Measurements from ENCODE around the gene OCSTAMP. TPM values are rescaled to one million over a fixed set of nuclear protein-coding genes. Genes with fewer than 3 reads are reported as not detected.

The OCSTAMP gene
- total RNA-seq, 2 donors from 2014 or later, result 0.12 TPM; not detected in 1

GRCh38 chr20:46582648-46583047 lies 32.2 kb upstream of the OCSTAMP start:
- no peaks in the 10 kb centered on the region for H3K36me3 Mint-ChIP-seq (ENCODE audit: insufficient read depth in 2 of 2)
- H3K27me3 Mint-ChIP-seq (ENCODE audit: low read depth), result peaks cover 22% of the 10 kb centered on the region
- no peaks in the 10 kb centered on the region for H3K9me3 Mint-ChIP-seq
- H3K27ac Mint-ChIP-seq, result no peak overlapping the region
- ATAC-seq (replicated peaks in 1 of 2), result no peak
- no peaks in the 10 kb centered on the region for H3K4me1 Mint-ChIP-seq (ENCODE audit: low read depth)
- no peak for DNase-seq
- H3K4me3 Mint-ChIP-seq, result no peak overlapping the region

GRCh38 chr20:46581391-46581790 lies 30.9 kb upstream of the OCSTAMP start:
- Mint-ChIP-seq H3K27me3 (ENCODE audit: low read depth) (peaks cover 22% of the 10 kb centered on the region), H3K4me1 (ENCODE audit: low read depth) (no peaks in the 10 kb centered on the region), H3K9me3 (no peaks in the 10 kb centered on the region), H3K36me3 (ENCODE audit: insufficient read depth in 2 of 2) (no peaks in the 10 kb centered on the region), H3K27ac (no peak overlapping the region), H3K4me3 (no peak overlapping the region)
- ATAC-seq (replicated peaks in 1 of 2), result no peak
- DNase-seq, result no peak

DNA sequence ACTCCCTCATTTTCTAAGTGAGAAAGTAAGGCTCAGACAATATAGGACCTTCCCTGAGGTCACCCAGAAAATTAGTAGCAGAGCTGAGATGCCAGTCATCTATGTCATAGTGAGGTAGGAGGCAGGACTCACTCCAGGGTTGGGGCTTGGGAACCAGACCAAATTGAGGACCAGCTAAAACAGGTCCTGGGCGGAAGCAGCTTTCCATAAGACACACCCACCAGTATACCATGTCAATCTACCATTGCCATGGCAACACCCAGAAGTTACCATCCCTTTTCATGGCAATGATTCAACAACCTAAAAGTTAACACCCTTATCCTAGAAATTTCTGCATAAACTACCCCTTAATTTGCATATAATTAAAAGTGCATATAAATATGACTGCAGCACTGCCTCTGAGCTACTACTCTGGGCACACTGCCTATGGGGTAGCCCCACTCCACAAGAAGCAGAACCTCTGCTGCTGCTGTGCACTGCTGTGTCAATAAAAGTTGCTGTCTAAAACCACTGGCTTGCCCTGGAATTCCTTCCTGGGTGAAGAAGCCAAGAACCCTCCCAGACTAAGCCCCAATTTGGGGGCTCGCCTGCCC lies 30.3 kb upstream of the OCSTAMP start:
- no peak for ATAC-seq (replicated peaks in 1 of 2)
- DNase-seq, result no peak
- H3K27ac Mint-ChIP-seq, result no peak overlapping the region
- H3K36me3 Mint-ChIP-seq (ENCODE audit: insufficient read depth in 2 of 2), result no peaks in the 10 kb centered on the region
- H3K9me3 Mint-ChIP-seq, result no peaks in the 10 kb centered on the region
- H3K4me1 Mint-ChIP-seq (ENCODE audit: low read depth), result no peaks in the 10 kb centered on the region
- no peak overlapping the region for H3K4me3 Mint-ChIP-seq
- peaks cover 23% of the 10 kb centered on the region for H3K27me3 Mint-ChIP-seq (ENCODE audit: low read depth)

- no peak overlapping the region for H3K4me3 Mint-ChIP-seq
- no peaks in the 10 kb centered on the region for H3K9me3 Mint-ChIP-seq
- H3K27me3 Mint-ChIP-seq (ENCODE audit: low read depth), result peaks cover 32% of the 10 kb centered on the region
- DNase-seq (no peak), ATAC-seq (replicated peaks in 1 of 2) (no peak)
- H3K36me3 Mint-ChIP-seq (ENCODE audit: insufficient read depth in 2 of 2), result no peaks in the 10 kb centered on the region
- no peaks in the 10 kb centered on the region for H3K4me1 Mint-ChIP-seq (ENCODE audit: low read depth)
- no peak overlapping the region for H3K27ac Mint-ChIP-seq
These were observed 28.3 kb upstream of the OCSTAMP start for GRCh38 chr20:46578745-46579144.

- ATAC-seq (replicated peaks in 1 of 2) (no peak), DNase-seq (no peak)
- Mint-ChIP-seq H3K4me3 (no peak overlapping the region), H3K27me3 (ENCODE audit: low read depth) (peaks cover 39% of the 10 kb centered on the region), H3K36me3 (ENCODE audit: insufficient read depth in 2 of 2) (no peaks in the 10 kb centered on the region), H3K9me3 (no peaks in the 10 kb centered on the region), H3K4me1 (ENCODE audit: low read depth) (no peaks in the 10 kb centered on the region), H3K27ac (no peak overlapping the region)
These were observed 26.4 kb upstream of the OCSTAMP start for GRCh38 chr20:46576774-46577395.

GRCh38 chr20:46575937-46576461 lies 25.5 kb upstream of the OCSTAMP start:
- ATAC-seq (replicated peaks in 1 of 2) (peak; percentile 72 to 76), DNase-seq (peak in 1 of 2 donors; percentile 25)
- Mint-ChIP-seq H3K36me3 (ENCODE audit: insufficient read depth in 2 of 2) (no peaks in the 10 kb centered on the region), H3K27ac (no peak overlapping the region), H3K27me3 (ENCODE audit: low read depth) (peaks cover 31% of the 10 kb centered on the region), H3K4me1 (ENCODE audit: low read depth) (no peaks in the 10 kb centered on the region), H3K9me3 (no peaks in the 10 kb centered on the region), H3K4me3 (no peak overlapping the region)

DNA sequence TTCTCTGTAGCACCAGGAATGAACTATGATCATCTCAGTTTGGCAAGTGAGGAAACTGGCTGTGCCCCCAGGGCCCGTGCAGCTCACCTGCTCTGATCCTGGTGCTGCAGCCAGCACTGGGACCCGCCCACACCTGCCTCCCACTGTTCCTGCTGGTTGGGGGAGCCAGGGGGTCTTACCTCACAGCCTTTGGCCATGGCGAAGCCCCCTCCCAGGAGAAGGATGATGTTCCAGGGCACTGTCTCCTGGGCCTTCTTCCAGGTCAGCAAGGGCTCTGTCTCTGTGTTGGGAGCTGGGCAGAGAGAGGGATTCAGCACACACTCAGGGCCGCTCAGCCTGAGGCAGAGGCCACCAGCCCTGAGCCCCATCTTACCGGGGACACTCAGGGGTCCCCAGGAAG lies 24.9 kb upstream of the OCSTAMP start:
- DNase-seq (no peak), ATAC-seq (replicated peaks in 1 of 2) (no peak)
- no peaks in the 10 kb centered on the region for H3K9me3 Mint-ChIP-seq
- H3K4me1 Mint-ChIP-seq (ENCODE audit: low read depth), result no peaks in the 10 kb centered on the region
- H3K4me3 Mint-ChIP-seq, result no peak overlapping the region
- H3K27ac Mint-ChIP-seq, result no peak overlapping the region
- H3K27me3 Mint-ChIP-seq (ENCODE audit: low read depth), result peaks cover 31% of the 10 kb centered on the region
- no peaks in the 10 kb centered on the region for H3K36me3 Mint-ChIP-seq (ENCODE audit: insufficient read depth in 2 of 2)

DNA sequence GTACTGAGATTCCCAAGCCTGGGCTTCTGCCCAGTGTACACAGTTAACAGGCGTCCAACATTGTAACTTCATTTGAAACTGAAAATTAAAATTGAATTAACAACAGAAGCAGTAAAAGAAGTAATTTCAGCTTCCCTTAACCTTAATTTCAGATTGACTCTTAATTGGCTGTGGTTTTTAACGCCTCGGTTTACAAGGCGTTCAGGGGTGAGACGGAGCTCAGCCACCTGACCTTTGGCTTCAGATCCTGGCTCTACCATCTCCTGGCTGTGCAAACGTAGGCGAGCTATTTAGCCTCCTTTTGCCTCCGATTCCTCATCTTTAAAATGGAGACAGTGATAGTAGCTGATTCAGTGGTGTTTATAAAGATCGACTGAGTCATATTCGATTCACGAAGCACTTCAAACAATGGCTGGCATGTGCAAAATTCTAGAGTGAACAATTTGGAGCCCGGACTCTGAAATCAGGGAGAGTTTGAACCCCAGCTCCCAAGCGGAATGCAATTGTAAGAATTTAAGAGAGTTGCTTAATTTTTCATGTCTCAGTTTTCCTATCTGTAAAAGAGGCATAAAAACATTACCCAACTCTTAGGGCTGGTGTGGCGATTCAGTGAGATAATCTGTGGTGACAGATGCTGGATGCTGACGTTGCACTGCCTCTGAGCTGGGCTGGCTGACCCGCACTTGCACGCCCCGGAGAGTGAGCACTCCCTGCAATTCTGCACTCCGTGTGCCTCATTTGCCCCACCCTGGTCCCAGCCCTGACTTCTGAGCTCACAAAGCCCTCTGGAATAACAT lies 23.5 kb upstream of the OCSTAMP start:
- no peak for ATAC-seq (replicated peaks in 1 of 2)
- Mint-ChIP-seq H3K27me3 (ENCODE audit: low read depth) (peaks cover 31% of the 10 kb centered on the region), H3K36me3 (ENCODE audit: insufficient read depth in 2 of 2) (no peaks in the 10 kb centered on the region), H3K4me1 (ENCODE audit: low read depth) (no peaks in the 10 kb centered on the region), H3K27ac (no peak overlapping the region), H3K4me3 (no peak overlapping the region), H3K9me3 (no peaks in the 10 kb centered on the region)
- no peak for DNase-seq

DNA sequence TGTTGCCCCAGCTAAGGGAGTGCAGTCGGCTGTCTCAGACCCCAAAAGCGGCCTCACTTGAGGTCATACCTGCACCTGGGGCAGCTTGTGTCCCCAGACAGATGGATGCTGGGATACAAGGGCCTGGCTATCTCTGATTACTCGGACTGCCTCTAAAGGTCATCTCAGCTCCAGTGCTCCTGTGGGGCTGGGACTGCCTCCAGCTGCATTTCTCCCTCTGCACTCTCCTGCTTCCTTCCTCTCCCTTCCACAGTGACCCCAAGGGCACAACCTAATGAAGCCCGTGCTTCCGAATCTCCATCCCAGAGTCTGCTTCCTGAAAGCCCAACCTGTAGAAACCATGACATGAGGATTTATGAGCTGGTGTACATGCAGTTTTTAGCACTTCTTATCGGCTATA lies 22.8 kb upstream of the OCSTAMP start:
- DNase-seq (no peak), ATAC-seq (replicated peaks in 1 of 2) (no peak)
- no peaks in the 10 kb centered on the region for H3K4me1 Mint-ChIP-seq (ENCODE audit: low read depth)
- H3K9me3 Mint-ChIP-seq, result no peaks in the 10 kb centered on the region
- no peak overlapping the region for H3K27ac Mint-ChIP-seq
- no peaks in the 10 kb centered on the region for H3K36me3 Mint-ChIP-seq (ENCODE audit: insufficient read depth in 2 of 2)
- peaks cover 23% of the 10 kb centered on the region for H3K27me3 Mint-ChIP-seq (ENCODE audit: low read depth)
- H3K4me3 Mint-ChIP-seq, result no peak overlapping the region

GRCh38 chr20:46572790-46573189 lies 22.3 kb upstream of the OCSTAMP start:
- Mint-ChIP-seq H3K27ac (no peak overlapping the region), H3K4me3 (no peak overlapping the region), H3K4me1 (ENCODE audit: low read depth) (no peaks in the 10 kb centered on the region), H3K36me3 (ENCODE audit: insufficient read depth in 2 of 2) (no peaks in the 10 kb centered on the region), H3K27me3 (ENCODE audit: low read depth) (peaks cover 23% of the 10 kb centered on the region), H3K9me3 (no peaks in the 10 kb centered on the region)
- no peak for ATAC-seq (replicated peaks in 1 of 2)
- DNase-seq, result no peak

DNA sequence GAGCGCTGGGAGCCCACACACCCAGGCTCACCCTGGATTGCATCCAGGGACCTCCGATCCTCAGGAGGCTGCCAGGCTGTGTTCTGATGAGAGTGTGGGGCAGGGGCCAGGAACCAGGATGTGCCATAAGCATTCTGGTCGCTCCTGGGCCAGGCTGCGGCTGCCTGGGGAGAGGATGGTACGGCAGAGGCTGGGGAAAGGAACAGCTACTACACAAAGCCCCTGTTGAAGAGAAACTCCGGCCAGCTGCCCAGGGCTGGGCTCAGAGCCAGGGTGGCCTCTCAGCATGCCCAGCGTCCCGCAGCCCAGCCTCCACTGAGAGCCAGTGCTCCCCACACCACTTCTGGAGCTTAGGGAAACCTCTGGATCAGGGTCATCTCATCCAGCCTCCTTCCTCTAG lies 21.7 kb upstream of the OCSTAMP start:
- Mint-ChIP-seq H3K36me3 (ENCODE audit: insufficient read depth in 2 of 2) (no peaks in the 10 kb centered on the region), H3K27me3 (ENCODE audit: low read depth) (peaks cover 28% of the 10 kb centered on the region), H3K9me3 (no peaks in the 10 kb centered on the region), H3K4me1 (ENCODE audit: low read depth) (no peaks in the 10 kb centered on the region), H3K27ac (no peak overlapping the region), H3K4me3 (no peak overlapping the region)
- DNase-seq, result no peak
- no peak for ATAC-seq (replicated peaks in 1 of 2)

GRCh38 chr20:46571418-46571817 lies 21.0 kb upstream of the OCSTAMP start:
- DNase-seq (no peak), ATAC-seq (replicated peaks in 1 of 2) (no peak)
- H3K4me1 Mint-ChIP-seq (ENCODE audit: low read depth), result no peaks in the 10 kb centered on the region
- no peak overlapping the region for H3K4me3 Mint-ChIP-seq
- peaks cover 28% of the 10 kb centered on the region for H3K27me3 Mint-ChIP-seq (ENCODE audit: low read depth)
- no peaks in the 10 kb centered on the region for H3K9me3 Mint-ChIP-seq
- H3K36me3 Mint-ChIP-seq (ENCODE audit: insufficient read depth in 2 of 2), result no peaks in the 10 kb centered on the region
- H3K27ac Mint-ChIP-seq, result no peak overlapping the region

- Mint-ChIP-seq H3K36me3 (ENCODE audit: insufficient read depth in 2 of 2) (no peaks in the 10 kb centered on the region), H3K27me3 (ENCODE audit: low read depth) (peaks cover 28% of the 10 kb centered on the region), H3K27ac (no peak overlapping the region), H3K4me3 (no peak overlapping the region), H3K4me1 (ENCODE audit: low read depth) (no peaks in the 10 kb centered on the region), H3K9me3 (no peaks in the 10 kb centered on the region)
- ATAC-seq (replicated peaks in 1 of 2) (no peak), DNase-seq (no peak)
These were observed 20.5 kb upstream of the OCSTAMP start for GRCh38 chr20:46570956-46571355.
